Panc1 (cell line): Measurements from ENCODE around the gene SPATA20. TPM values are rescaled to one million over a fixed set of nuclear protein-coding genes. Genes with fewer than 3 reads are reported as not detected.

Experiments used
- ATAC-seq: fragments of 200-7000 bp; cut with Tn5 transposase; 2 replicates; pipeline ENCODE4 v1.9.1; 2020; ENCODE audit warnings: mild to moderate bottlenecking, moderate library complexity
- BruUV-seq: library from RNA; stranded (reverse); fragments of 400-500 nt; replicated peaks from 2 replicates; lab custom pipeline; 2021; lab: Mats Ljungman, UMichigan
- CTCF ChIA-PET: fragments of 300-600 bp; sonication (Branson Sonifier 250); formaldehyde crosslinking; loops from one replicate; lab custom pipeline; 2022; ENCODE audit warnings: antibody characterized with exemption; lab: Charles Lee
- POLR2A ChIA-PET: fragments of 300-600 bp; sonication (Branson Sonifier 250); formaldehyde crosslinking; loops from one replicate; lab custom pipeline; 2022; ENCODE audit warnings: antibody characterized with exemption; lab: Charles Lee
- DNase-seq: peaks from one replicate; pipeline ENCODE4 v3.0.0-alpha.2; 2010; ENCODE audit warnings: low read depth, low spot score
- H3K27ac ChIP-seq: 2 replicates; pipeline ENCODE4 v1.5.1; 2011; ENCODE audit warnings: mild to moderate bottlenecking, low read length, inconsistent platforms
- H3K27me3 ChIP-seq: fragments of 200-500 bp; sonication (Bioruptor generic); 2 replicates; pipeline ENCODE4 v1.6.0; 2014; ENCODE audit warnings: low read length, inconsistent platforms; ENCODE audit not compliant: control insufficient read depth, insufficient read depth
- H3K36me3 ChIP-seq: fragments of 200-500 bp; sonication (Bioruptor generic); 2 replicates; pipeline ENCODE4 v1.5.1; 2014; ENCODE audit warnings: inconsistent platforms, mild to moderate bottlenecking, low read length, moderate library complexity; ENCODE audit not compliant: control insufficient read depth, insufficient read depth
- H3K4me1 ChIP-seq: 2 replicates; pipeline ENCODE4 v1.5.1; 2011; ENCODE audit warnings: inconsistent platforms, mild to moderate bottlenecking, low read length, moderate library complexity; ENCODE audit not compliant: control insufficient read depth, insufficient read depth
- H3K4me3 ChIP-seq, 2 experiments: 2 replicates each; pipeline ENCODE4 v1.5.1; 2011 to 2012; ENCODE audit warnings: low read depth in 2 of 2, low read length in 2 of 2, mild to moderate bottlenecking in 2 of 2, inconsistent platforms in 1 of 2, moderate library complexity in 1 of 2
- H3K9me3 ChIP-seq: fragments of 200-500 bp; sonication (Bioruptor generic); 2 replicates; pipeline ENCODE4 v1.5.1; 2014; ENCODE audit warnings: low read depth, mild to moderate bottlenecking, inconsistent platforms, low read length, moderate library complexity; ENCODE audit not compliant: control insufficient read depth, insufficient read depth
- POLR2AphosphoS5 ChIP-seq: IDR thresholded peaks from 2 replicates; pipeline ENCODE4 v1.6.1; 2012; ENCODE audit warnings: mild to moderate bottlenecking, low read depth, low read length, moderate library complexity
- SIN3A ChIP-seq: IDR thresholded peaks from 2 replicates; pipeline ENCODE4 v1.6.1; 2012; ENCODE audit warnings: low read depth, mild to moderate bottlenecking, low read length, moderate library complexity, borderline replicate concordance; ENCODE audit not compliant: insufficient read depth
- TCF7L2 ChIP-seq: IDR thresholded peaks from 2 replicates; pipeline ENCODE4 v1.6.1; 2011; ENCODE audit warnings: mild to moderate bottlenecking, low read depth, low read length, inconsistent platforms
- in situ Hi-C: cut with HindIII; loops from 2 replicates; pipeline ENCODE4 v1.10.0; 2016; ENCODE audit warnings: low sequenced_read_pairs, low pct_unique_long_range_greater_than_20kb
- intact Hi-C: fragments of 100-400 bp; cut with micrococcal nuclease; formaldehyde crosslinking; loops from one replicate; pipeline ENCODE4 v1.10.0; 2022; ENCODE audit not compliant: unreplicated experiment
- total RNA-seq: library from RNA; stranded (reverse); gene quantifications from one replicate; pipeline ENCODE4 v1.2.1, GENCODE V29; 2021; ENCODE audit not compliant: unreplicated experiment
- TF ChIP-seq, protein P1 (sequence below): fragments of 450-650 bp; IDR thresholded peaks from 2 replicates; pipeline ENCODE4 v1.5.1; 2017; ENCODE audit warnings: mild to moderate bottlenecking
- TF ChIP-seq, protein P2 (sequence below), 2 experiments: IDR thresholded peaks; 2 replicates each; pipeline ENCODE4 v1.6.1; 2011 to 2012; ENCODE audit warnings: low read depth in 2 of 2, control low read depth in 1 of 2, low read length in 1 of 2, mild to moderate bottlenecking in 1 of 2, moderate library complexity in 1 of 2; ENCODE audit not compliant: insufficient read depth in 1 of 2

SPATA20 gene
- total RNA-seq, 1 experiment from 2014 or later: 82.2 TPM

DNA sequence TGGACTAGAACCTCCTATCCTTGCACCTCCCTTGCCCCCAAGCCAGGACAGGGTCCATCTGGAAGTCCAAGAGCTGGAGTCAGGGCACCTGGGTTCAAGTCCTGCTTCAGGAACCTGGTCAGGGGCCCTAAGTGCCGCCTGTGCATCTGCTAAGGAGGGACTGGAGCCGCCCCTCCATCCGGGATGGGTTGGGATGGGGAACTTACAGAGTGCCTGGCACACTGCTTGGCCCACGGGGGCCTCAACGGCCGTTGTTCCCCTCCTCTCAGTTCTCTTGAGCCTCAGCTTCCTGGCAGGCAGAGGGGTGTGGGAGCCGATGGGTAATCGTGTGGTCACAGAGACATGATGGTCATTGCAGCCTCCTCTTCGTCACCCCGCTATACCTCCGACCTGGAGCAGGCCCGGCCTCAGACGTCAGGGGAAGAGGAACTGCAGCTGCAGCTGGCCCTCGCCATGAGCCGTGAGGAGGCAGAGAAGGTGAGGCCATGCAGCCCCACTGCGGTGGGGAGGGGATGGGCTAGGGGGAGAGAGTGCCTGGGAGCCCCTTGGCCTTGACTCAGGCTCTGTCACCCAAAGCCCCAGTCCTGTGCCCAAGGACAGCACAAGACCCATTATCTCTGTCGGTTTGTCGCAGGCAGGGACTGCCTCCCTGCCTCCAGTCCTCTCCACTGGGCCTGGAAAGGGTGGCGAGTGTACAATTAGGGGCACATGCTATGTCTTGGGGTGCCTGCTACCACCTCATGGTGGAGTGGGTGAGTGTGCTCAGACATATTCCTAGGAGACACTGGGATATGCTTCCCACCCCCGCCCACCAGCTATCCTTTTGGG, 9.0 kb upstream of the SPATA20 start:
- no peak for ATAC-seq
- DNase-seq: no peak
- ChIA-PET CTCF (interaction anchor here (0.5 kb wide), 1 partner anchor 163 kb away, joined by 4 read pairs; no protein-coding TSS in a partner anchor), POLR2A (no interaction called here)
- intact Hi-C loops: no loop called here
- no TSS peak for BruUV-seq
- in situ Hi-C loops: no loop called here
- Histone ChIP-seq H3K27me3 (no peaks in the 10 kb centered on the region), H3K9me3 (no peaks in the 10 kb centered on the region), H3K36me3 (no peaks in the 10 kb centered on the region), H3K27ac (no peak overlapping the region), H3K4me1 (peaks cover 50% of the 10 kb centered on the region), H3K4me3 (no peak overlapping the region)
- no peak for TF ChIP-seq TCF7L2
- no peak for TF ChIP-seq POLR2AphosphoS5
- no peak for TF ChIP-seq SIN3A
- TF ChIP-seq, protein P1, sequence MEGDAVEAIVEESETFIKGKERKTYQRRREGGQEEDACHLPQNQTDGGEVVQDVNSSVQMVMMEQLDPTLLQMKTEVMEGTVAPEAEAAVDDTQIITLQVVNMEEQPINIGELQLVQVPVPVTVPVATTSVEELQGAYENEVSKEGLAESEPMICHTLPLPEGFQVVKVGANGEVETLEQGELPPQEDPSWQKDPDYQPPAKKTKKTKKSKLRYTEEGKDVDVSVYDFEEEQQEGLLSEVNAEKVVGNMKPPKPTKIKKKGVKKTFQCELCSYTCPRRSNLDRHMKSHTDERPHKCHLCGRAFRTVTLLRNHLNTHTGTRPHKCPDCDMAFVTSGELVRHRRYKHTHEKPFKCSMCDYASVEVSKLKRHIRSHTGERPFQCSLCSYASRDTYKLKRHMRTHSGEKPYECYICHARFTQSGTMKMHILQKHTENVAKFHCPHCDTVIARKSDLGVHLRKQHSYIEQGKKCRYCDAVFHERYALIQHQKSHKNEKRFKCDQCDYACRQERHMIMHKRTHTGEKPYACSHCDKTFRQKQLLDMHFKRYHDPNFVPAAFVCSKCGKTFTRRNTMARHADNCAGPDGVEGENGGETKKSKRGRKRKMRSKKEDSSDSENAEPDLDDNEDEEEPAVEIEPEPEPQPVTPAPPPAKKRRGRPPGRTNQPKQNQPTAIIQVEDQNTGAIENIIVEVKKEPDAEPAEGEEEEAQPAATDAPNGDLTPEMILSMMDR: no peak
- TF ChIP-seq, protein P2, sequence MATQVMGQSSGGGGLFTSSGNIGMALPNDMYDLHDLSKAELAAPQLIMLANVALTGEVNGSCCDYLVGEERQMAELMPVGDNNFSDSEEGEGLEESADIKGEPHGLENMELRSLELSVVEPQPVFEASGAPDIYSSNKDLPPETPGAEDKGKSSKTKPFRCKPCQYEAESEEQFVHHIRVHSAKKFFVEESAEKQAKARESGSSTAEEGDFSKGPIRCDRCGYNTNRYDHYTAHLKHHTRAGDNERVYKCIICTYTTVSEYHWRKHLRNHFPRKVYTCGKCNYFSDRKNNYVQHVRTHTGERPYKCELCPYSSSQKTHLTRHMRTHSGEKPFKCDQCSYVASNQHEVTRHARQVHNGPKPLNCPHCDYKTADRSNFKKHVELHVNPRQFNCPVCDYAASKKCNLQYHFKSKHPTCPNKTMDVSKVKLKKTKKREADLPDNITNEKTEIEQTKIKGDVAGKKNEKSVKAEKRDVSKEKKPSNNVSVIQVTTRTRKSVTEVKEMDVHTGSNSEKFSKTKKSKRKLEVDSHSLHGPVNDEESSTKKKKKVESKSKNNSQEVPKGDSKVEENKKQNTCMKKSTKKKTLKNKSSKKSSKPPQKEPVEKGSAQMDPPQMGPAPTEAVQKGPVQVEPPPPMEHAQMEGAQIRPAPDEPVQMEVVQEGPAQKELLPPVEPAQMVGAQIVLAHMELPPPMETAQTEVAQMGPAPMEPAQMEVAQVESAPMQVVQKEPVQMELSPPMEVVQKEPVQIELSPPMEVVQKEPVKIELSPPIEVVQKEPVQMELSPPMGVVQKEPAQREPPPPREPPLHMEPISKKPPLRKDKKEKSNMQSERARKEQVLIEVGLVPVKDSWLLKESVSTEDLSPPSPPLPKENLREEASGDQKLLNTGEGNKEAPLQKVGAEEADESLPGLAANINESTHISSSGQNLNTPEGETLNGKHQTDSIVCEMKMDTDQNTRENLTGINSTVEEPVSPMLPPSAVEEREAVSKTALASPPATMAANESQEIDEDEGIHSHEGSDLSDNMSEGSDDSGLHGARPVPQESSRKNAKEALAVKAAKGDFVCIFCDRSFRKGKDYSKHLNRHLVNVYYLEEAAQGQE (IDR thresholded peaks at IDR 0.05; ENCODE audit: insufficient read depth in 1 of 2, low read depth in 2 of 2, low read length in 1 of 2): no peak

DNA sequence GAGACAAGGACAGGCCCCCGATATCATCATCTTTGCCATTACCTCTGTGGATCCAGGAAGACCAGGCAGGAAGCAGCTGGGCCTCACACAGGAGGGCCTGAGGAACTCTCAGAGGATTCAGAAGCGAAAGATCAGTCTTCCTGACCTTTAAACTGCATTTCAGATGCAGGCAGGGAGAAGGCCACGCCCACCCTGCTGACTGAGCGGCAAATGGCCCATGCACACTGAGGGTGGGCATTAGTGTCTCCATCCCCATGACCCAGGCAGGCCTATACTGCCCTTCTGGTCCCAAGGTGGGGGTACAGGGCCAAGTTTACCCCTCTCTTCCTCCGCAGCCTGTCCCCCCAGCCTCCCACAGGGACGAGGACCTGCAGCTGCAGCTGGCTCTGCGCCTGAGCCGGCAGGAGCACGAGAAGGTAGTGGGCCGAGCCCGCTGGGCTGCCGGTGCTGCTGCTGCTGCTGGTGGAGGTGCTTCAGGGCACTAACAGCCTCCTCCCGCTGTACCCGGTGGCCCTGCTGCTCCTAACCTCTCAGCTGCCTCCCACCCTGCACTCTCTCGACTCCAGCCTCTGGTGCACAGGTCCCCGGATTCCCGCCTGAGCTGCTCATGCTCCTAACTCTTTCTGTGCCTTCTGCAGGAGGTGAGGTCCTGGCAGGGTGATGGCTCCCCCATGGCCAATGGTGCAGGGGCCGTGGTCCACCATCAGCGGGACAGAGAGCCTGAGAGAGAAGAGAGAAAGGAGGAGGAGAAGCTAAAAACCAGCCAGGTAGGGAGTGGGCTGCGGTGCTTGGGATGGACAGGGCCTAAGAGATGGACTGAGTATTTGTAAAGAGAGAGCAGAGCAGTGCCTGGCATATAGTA, 8.2 kb upstream of the SPATA20 start:
- DNase-seq (no peak), ATAC-seq (no peak)
- no peak overlapping the region for H3K27ac ChIP-seq
- intact Hi-C loops (no loop called here), in situ Hi-C loops (no loop called here)
- ChIA-PET POLR2A (no interaction called here), CTCF (interaction anchor here (0.5 kb wide), 1 partner anchor 162 kb away, joined by 4 read pairs; no protein-coding TSS in a partner anchor)
- peaks cover 49% of the 10 kb centered on the region for H3K4me1 ChIP-seq
- H3K9me3 ChIP-seq: no peaks in the 10 kb centered on the region
- H3K36me3 ChIP-seq: no peaks in the 10 kb centered on the region
- BruUV-seq: no TSS peak
- TF ChIP-seq, protein P2 (IDR thresholded peaks at IDR 0.05; ENCODE audit: insufficient read depth in 1 of 2, low read depth in 2 of 2, low read length in 1 of 2): no peak
- TF ChIP-seq POLR2AphosphoS5 (no peak), TCF7L2 (no peak), SIN3A (no peak)
- TF ChIP-seq, protein P1: no peak
- H3K27me3 ChIP-seq: no peaks in the 10 kb centered on the region
- no peak overlapping the region for H3K4me3 ChIP-seq
